A549 (cell line): ENCODE data around the gene SYT15. TPM values are rescaled to one million over a fixed set of nuclear protein-coding genes. Genes with fewer than 3 reads are reported as not detected.

Experiments
- ATAC-seq, 2 experiments: fragments of 200-7000 bp in 1 of 2; fragments of >200 bp in 1 of 2; cut with Nextera tagmentation in 1 of 2; cut with Tn5 transposase in 1 of 2; 3 replicates each; pipeline versions ENCODE4 v1.8.0 to v1.9.1; 2018 to 2020; ENCODE audit warnings: mild to moderate bottlenecking in 1 of 2, moderate library complexity in 1 of 2
- CTCF ChIA-PET: fragments of 300-600 bp; sonication (Branson Sonifier 250); formaldehyde crosslinking; extraction: SDS; loops from one replicate; lab custom pipeline; 2021; ENCODE audit warnings: antibody characterized with exemption, inconsistent platforms; lab: Yijun Ruan, JAX
- POLR2A ChIA-PET: fragments of 350-600 bp; formaldehyde crosslinking; extraction: SDS; loops from one replicate; lab custom pipeline; 2021; ENCODE audit warnings: antibody characterized with exemption, inconsistent platforms; lab: Yijun Ruan, JAX
- DNase-seq, 2 experiments: peaks; one replicate each; pipeline versions ENCODE4 v3.0.0 to v3.0.0-alpha.2; 2011 to 2016; ENCODE audit warnings: low read depth in 1 of 2, low spot score in 1 of 2
- FAIRE-seq: peaks from 2 replicates; lab custom pipeline; 2011; peaks lifted over from hg19 to GRCh38; lab: Jason Lieb, UNC
- H3K27ac ChIP-seq, 2 experiments: fragments of >200 bp; sonication (Bioruptor Twin); formaldehyde crosslinking; 3 replicates each; pipeline ENCODE4 v1.5.1; 2016 to 2017
- H3K4me1 ChIP-seq: fragments of >200 bp; sonication (Bioruptor Twin); formaldehyde crosslinking; 3 replicates; pipeline ENCODE4 v1.6.1; 2016
- H3K4me2 ChIP-seq: fragments of >200 bp; sonication (Bioruptor Twin); formaldehyde crosslinking; 3 replicates; pipeline ENCODE4 v1.6.1; 2016
- H3K4me3 ChIP-seq: fragments of >200 bp; sonication (Bioruptor Twin); formaldehyde crosslinking; 3 replicates; pipeline ENCODE4 v1.5.1; 2016
- H3K9me3 ChIP-seq: fragments of >200 bp; sonication (Bioruptor Twin); formaldehyde crosslinking; 3 replicates; pipeline ENCODE4 v1.6.1; 2016
- EHF ChIP-seq: fragments of 250-450 bp; sonication (Bioruptor Pico); IDR thresholded peaks from 2 replicates; pipeline ENCODE4 v1.5.0; 2020; ENCODE audit warnings: mild to moderate bottlenecking
- EP300 ChIP-seq, 2 experiments: fragments of >200 bp; sonication (Bioruptor Twin); formaldehyde crosslinking; IDR thresholded peaks; 2 replicates in 1 of 2; 3 replicates in 1 of 2; pipeline ENCODE4 v1.6.1; 2016 to 2017
- FOSB ChIP-seq: fragments of 250-450 bp; sonication (Bioruptor Pico); IDR thresholded peaks from 2 replicates; pipeline ENCODE4 v1.5.0; 2020; ENCODE audit warnings: mild to moderate bottlenecking, moderate library complexity
- FOSL2 ChIP-seq, 2 experiments: fragments of 450-650 bp in 1 of 2; fragments of >200 bp in 1 of 2; sonication (Bioruptor Twin) in 1 of 2; formaldehyde crosslinking; IDR thresholded peaks; 2 replicates each; pipeline versions ENCODE4 v1.5.0 to v1.6.1; 2016 to 2020; ENCODE audit warnings: mild to moderate bottlenecking in 1 of 2, moderate library complexity in 1 of 2
- FOXS1 ChIP-seq: fragments of 250-450 bp; sonication (Bioruptor Pico); IDR thresholded peaks from 2 replicates; pipeline ENCODE4 v1.5.0; 2020; ENCODE audit warnings: mild to moderate bottlenecking, moderate library complexity
- HDAC2 ChIP-seq: fragments of 200-600 bp; sonication (generic); IDR thresholded peaks from 2 replicates; pipeline ENCODE4 v1.6.1; 2016
- HOXA7 ChIP-seq: fragments of 250-450 bp; sonication (Bioruptor Pico); IDR thresholded peaks from 2 replicates; pipeline ENCODE4 v1.5.0; 2020; ENCODE audit warnings: mild to moderate bottlenecking, moderate library complexity
- HOXB13 ChIP-seq: fragments of 250-450 bp; sonication (Bioruptor Pico); IDR thresholded peaks from 2 replicates; pipeline ENCODE4 v1.5.0; 2020; ENCODE audit warnings: low read depth, mild to moderate bottlenecking, moderate library complexity
- HOXB5 ChIP-seq: fragments of 250-450 bp; sonication (Bioruptor Pico); IDR thresholded peaks from 2 replicates; pipeline ENCODE4 v1.5.0; 2020; ENCODE audit warnings: mild to moderate bottlenecking, moderate library complexity
- JUN ChIP-seq, 2 experiments: fragments of >200 bp; sonication (Bioruptor Twin); formaldehyde crosslinking; IDR thresholded peaks; 2 replicates in 1 of 2; 3 replicates in 1 of 2; pipeline ENCODE4 v1.6.1; 2016 to 2017
- JUNB ChIP-seq: fragments of >200 bp; sonication (Bioruptor Twin); formaldehyde crosslinking; IDR thresholded peaks from 2 replicates; pipeline ENCODE4 v1.6.1; 2016
- MAFK ChIP-seq: fragments of 450-650 bp; IDR thresholded peaks from 2 replicates; pipeline ENCODE4 v1.6.1; 2014; ENCODE audit not compliant: partially characterized antibody
- NFE2L2 ChIP-seq: fragments of 150-350 bp; conservative IDR thresholded peaks from 2 replicates; pipeline ENCODE4 v1.6.1; 2014; ENCODE audit warnings: low read length
- PHF8 ChIP-seq: fragments of 200-600 bp; sonication (generic); IDR thresholded peaks from 2 replicates; pipeline ENCODE4 v1.6.1; 2016; ENCODE audit warnings: low read depth, mild to moderate bottlenecking, antibody characterized with exemption, moderate library complexity, borderline replicate concordance
- POLR2AphosphoS2 ChIP-seq: conservative IDR thresholded peaks from 2 replicates; pipeline ENCODE4 v1.6.1; 2012; ENCODE audit warnings: low read length, improper control_type of control experiment, inconsistent platforms
- RAD21 ChIP-seq, 2 experiments: fragments of >200 bp in 1 of 2; sonication (Bioruptor Twin) in 1 of 2; formaldehyde crosslinking in 1 of 2; IDR thresholded peaks in 1 of 2; conservative IDR thresholded peaks in 1 of 2; 2 replicates in 1 of 2; 3 replicates in 1 of 2; pipeline ENCODE4 v1.6.1; 2012 to 2018; ENCODE audit warnings: inconsistent platforms in 1 of 2
- RARB ChIP-seq: fragments of 250-450 bp; sonication (Bioruptor Pico); IDR thresholded peaks from 2 replicates; pipeline ENCODE4 v1.8.0; 2021; ENCODE audit warnings: mild to moderate bottlenecking, moderate library complexity
- SMC3 ChIP-seq: fragments of >200 bp; sonication (Bioruptor Twin); formaldehyde crosslinking; IDR thresholded peaks from 3 replicates; pipeline ENCODE4 v1.6.1; 2018; ENCODE audit warnings: inconsistent platforms
- SREBF2 ChIP-seq: fragments of 450-650 bp; IDR thresholded peaks from 2 replicates; pipeline ENCODE4 v1.6.1; 2014; ENCODE audit warnings: mild to moderate bottlenecking, moderate library complexity
- TFCP2L1 ChIP-seq: fragments of 250-450 bp; sonication (Bioruptor Pico); IDR thresholded peaks from 2 replicates; pipeline ENCODE4 v1.5.0; 2021; ENCODE audit warnings: mild to moderate bottlenecking
- ZSCAN20 ChIP-seq: fragments of 250-450 bp; sonication (Bioruptor Pico); IDR thresholded peaks from 2 replicates; pipeline ENCODE4 v1.8.0; 2022; ENCODE audit warnings: mild to moderate bottlenecking, moderate library complexity
- WGBS: methylation state at CpG from one replicate; pipeline ENCODE4 v1.1.6; 2017; ENCODE audit errors: missing lambda C conversion rate; 5-methylcytosine and 5-hydroxymethylcytosine counted together
- polyA plus RNA-seq, 4 experiments: library from polyadenylated mRNA; depleted of rRNA in 3 of 4; stranded (reverse); fragments of >200 nt; fragmentation: RNase III in 1 of 4; extraction: RNeasy Plus Mini Kit Qiagen cat#74134 plus additional on column Dnase treatment in 1 of 4; gene quantifications; 2 replicates in 3 of 4; 3 replicates in 1 of 4; pipeline ENCODE4 v1.2.3, GENCODE V29; 2011 to 2017
- TF ChIP-seq, protein P1 (sequence below): fragments of >200 bp; sonication (Bioruptor Twin); formaldehyde crosslinking; IDR thresholded peaks from 3 replicates; pipeline ENCODE4 v1.6.1; 2016
- TF ChIP-seq, protein P2 (sequence below): fragments of 250-450 bp; sonication (Bioruptor Pico); IDR thresholded peaks from 2 replicates; pipeline ENCODE4 v1.5.0; 2020; ENCODE audit warnings: low read depth, mild to moderate bottlenecking, moderate library complexity
- TF ChIP-seq, protein P3 (sequence below): fragments of >200 bp; sonication (Bioruptor Twin); formaldehyde crosslinking; IDR thresholded peaks from 3 replicates; pipeline ENCODE4 v1.5.1; 2016
- TF ChIP-seq, protein P4 (sequence below): fragments of 250-450 bp; sonication (Bioruptor Pico); IDR thresholded peaks from 2 replicates; pipeline ENCODE4 v1.5.0; 2021; ENCODE audit warnings: mild to moderate bottlenecking, moderate library complexity, borderline replicate concordance
- TF ChIP-seq, protein P5 (sequence below): IDR thresholded peaks from 2 replicates; pipeline ENCODE4 v1.6.1; 2012

SYT15 gene
- polyA plus RNA-seq, 2 of the 4 experiments (the other 2 are of a cell fraction): 3.5 to 3.6 TPM

DNA sequence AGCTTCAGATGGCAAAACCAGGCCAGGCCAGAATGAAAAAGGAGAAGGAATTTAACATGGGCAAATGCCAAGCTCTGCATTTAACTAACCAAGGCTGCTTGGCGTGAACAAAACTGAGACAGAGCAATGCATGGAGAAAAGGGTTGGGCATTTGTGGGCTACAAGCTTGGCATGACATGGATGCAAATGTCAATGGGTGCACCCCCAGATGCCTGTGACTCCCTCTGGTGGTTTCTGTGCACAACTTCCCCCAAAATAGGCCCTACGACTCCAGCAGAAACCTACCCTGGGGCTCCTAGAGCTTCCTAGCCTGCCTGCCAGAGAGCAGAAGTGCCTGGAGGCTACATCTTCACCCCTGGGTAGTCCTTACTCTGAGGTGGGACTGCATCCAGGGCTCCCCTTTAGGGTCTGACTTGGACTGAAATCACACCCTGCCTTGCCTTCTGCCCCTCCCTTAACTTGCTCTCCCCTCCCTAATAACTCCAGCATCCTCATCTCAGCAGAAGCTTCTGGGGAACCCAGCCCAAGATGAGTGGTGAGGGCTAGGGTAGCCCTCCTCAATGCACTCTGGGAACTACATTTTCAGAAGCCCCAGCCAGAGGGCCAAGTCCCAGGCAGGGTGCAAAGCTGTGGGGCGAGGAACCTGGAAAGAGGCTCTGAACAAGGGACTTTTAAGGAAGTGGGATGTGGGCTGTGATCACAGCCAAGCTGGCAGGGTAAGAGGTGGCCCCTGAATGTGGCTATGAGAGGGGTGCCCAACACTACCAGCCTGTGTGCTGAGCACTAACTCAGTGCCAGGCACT, 33.7 kb upstream of the SYT15 start:
- CTCF ChIA-PET: interaction anchor here (0.8 to 9.2 kb wide), 14 partner anchors 8 to 1425 kb away, joined by 3 to 87 read pairs (median 4); partner anchors contain the start of gene GPRIN2
- peak; percentile 86 to 89 for DNase-seq

DNA sequence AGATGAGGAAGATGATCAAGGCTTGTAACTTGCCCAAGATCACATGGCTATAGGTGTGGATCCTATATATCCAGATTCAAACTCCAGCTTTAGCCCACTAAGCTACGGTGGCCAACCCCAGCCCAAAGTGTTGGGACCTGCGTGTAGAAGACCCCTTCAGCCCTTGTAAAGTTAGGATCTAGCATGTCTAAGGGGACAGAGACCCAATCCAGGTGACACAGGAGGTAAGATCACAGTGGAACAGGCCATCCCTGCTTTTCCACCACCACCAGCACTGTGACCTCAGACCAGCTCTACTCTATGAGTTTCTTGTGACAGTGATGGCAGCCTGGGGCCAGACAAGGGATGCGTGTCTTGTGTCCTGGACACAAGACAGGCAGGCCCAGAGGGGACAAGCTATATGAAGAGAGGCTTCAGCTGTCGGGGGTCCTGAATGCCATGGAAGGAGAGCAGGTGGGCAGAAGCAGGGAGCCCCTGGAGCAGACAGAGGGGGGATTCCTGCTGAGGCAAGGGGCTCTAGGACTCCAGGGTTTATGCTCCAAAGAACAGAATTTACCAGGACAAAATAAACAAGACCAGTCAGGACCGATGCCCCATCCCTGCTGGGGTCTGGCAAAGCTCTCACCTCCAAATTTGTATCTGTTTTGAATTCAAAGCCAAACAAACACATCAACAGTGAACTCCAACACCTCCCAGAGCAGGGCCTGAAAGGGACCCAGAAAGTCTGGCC, 32.9 kb upstream of the SYT15 start:
- POLR2A ChIA-PET: interaction anchor here (1.2 to 4.0 kb wide), 3 partner anchors 11 to 22 kb away, joined by 4 to 33 read pairs (median 7); partner anchors contain the start of gene GPRIN2
- DNase-seq: peak in 1 of 2 experiments; percentile 32
- Histone ChIP-seq H3K27ac (peak overlapping the region; percentile 89 to 97), H3K4me3 (no peak overlapping the region), H3K4me2 (0 out of 3 replicates have a peak overlapping the region, but pooled peaks have one; percentile 2), H3K9me3 (no peaks in the 10 kb centered on the region), H3K4me1 (peaks cover 92% of the 10 kb centered on the region)
- ATAC-seq: no peak
- CTCF ChIA-PET: interaction anchor here (0.8 to 9.2 kb wide), 6 partner anchors 8 to 318 kb away, joined by 3 to 87 read pairs (median 14); partner anchors contain the start of gene GPRIN2
- 85% methylated on average over 5 of the region's 5 CpGs for WGBS
- FAIRE-seq: no peak
- TF ChIP-seq PHF8 (no peak), ZSCAN20 (CRISPR knock-in tag) (no peak), HOXA7 (CRISPR knock-in tag) (peak; percentile 51; the same call in 1 of the 2 replicates), TFCP2L1 (CRISPR knock-in tag) (peak; percentile 35; the same call in 1 of the 2 replicates), EP300 (IDR thresholded peaks at IDR 0.05) (no peak)
- TF ChIP-seq, protein P1, sequence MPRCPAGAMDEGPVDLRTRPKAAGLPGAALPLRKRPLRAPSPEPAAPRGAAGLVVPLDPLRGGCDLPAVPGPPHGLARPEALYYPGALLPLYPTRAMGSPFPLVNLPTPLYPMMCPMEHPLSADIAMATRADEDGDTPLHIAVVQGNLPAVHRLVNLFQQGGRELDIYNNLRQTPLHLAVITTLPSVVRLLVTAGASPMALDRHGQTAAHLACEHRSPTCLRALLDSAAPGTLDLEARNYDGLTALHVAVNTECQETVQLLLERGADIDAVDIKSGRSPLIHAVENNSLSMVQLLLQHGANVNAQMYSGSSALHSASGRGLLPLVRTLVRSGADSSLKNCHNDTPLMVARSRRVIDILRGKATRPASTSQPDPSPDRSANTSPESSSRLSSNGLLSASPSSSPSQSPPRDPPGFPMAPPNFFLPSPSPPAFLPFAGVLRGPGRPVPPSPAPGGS: 0 out of 3 replicates have a peak, but pooled peaks have one; percentile 10
- TF ChIP-seq, protein P2, sequence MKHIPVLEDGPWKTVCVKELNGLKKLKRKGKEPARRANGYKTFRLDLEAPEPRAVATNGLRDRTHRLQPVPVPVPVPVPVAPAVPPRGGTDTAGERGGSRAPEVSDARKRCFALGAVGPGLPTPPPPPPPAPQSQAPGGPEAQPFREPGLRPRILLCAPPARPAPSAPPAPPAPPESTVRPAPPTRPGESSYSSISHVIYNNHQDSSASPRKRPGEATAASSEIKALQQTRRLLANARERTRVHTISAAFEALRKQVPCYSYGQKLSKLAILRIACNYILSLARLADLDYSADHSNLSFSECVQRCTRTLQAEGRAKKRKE (CRISPR knock-in tag): 0 out of 2 replicates have a peak, but pooled peaks have one; percentile 35

More for the DNA sequence above, 33.7 kb upstream of the SYT15 start:
- peak; percentile 88 for TF ChIP-seq HOXB13 (CRISPR knock-in tag)
- TF ChIP-seq POLR2AphosphoS2: peak; percentile 68
- TF ChIP-seq HOXA7 (CRISPR knock-in tag): peak; percentile 92; the same call in 1 of the 2 replicates
- TF ChIP-seq, protein P2 (CRISPR knock-in tag): peak; percentile 92
- TF ChIP-seq ZSCAN20 (CRISPR knock-in tag): no peak
- TF ChIP-seq JUN (IDR thresholded peaks at IDR 0.05): peak; percentile 50 to 76; a peak in 3 of 5 replicates
- no peak for TF ChIP-seq JUNB
- no peak for TF ChIP-seq HDAC2
- no peak for TF ChIP-seq RARB (CRISPR knock-in tag)
- TF ChIP-seq, protein P3, sequence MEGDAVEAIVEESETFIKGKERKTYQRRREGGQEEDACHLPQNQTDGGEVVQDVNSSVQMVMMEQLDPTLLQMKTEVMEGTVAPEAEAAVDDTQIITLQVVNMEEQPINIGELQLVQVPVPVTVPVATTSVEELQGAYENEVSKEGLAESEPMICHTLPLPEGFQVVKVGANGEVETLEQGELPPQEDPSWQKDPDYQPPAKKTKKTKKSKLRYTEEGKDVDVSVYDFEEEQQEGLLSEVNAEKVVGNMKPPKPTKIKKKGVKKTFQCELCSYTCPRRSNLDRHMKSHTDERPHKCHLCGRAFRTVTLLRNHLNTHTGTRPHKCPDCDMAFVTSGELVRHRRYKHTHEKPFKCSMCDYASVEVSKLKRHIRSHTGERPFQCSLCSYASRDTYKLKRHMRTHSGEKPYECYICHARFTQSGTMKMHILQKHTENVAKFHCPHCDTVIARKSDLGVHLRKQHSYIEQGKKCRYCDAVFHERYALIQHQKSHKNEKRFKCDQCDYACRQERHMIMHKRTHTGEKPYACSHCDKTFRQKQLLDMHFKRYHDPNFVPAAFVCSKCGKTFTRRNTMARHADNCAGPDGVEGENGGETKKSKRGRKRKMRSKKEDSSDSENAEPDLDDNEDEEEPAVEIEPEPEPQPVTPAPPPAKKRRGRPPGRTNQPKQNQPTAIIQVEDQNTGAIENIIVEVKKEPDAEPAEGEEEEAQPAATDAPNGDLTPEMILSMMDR: peak; percentile 64
- TF ChIP-seq, protein P4, sequence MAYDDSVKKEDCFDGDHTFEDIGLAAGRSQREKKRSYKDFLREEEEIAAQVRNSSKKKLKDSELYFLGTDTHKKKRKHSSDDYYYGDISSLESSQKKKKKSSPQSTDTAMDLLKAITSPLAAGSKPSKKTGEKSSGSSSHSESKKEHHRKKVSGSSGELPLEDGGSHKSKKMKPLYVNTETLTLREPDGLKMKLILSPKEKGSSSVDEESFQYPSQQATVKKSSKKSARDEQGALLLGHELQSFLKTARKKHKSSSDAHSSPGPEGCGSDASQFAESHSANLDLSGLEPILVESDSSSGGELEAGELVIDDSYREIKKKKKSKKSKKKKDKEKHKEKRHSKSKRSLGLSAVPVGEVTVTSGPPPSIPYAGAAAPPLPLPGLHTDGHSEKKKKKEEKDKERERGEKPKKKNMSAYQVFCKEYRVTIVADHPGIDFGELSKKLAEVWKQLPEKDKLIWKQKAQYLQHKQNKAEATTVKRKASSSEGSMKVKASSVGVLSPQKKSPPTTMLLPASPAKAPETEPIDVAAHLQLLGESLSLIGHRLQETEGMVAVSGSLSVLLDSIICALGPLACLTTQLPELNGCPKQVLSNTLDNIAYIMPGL: peak; percentile 13; the same call in 1 of the 2 replicates
- TF ChIP-seq, protein P5, sequence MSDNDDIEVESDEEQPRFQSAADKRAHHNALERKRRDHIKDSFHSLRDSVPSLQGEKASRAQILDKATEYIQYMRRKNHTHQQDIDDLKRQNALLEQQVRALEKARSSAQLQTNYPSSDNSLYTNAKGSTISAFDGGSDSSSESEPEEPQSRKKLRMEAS: no peak
- peak; percentile 78 for TF ChIP-seq EHF
- 0 out of 2 replicates have a peak, but pooled peaks have one; percentile 71 for TF ChIP-seq FOSB (CRISPR knock-in tag)
- TF ChIP-seq HOXB5 (CRISPR knock-in tag): peak; percentile 28; the same call in 1 of the 2 replicates
- no peak for TF ChIP-seq NFE2L2
- peak in 1 of 2 experiments; percentile 70; a peak in 3 of 5 replicates for TF ChIP-seq RAD21 (conservative IDR thresholded peaks at IDR 0.05 in 1 of 2, IDR thresholded peaks at IDR 0.05 in 1 of 2)
- TF ChIP-seq FOXS1 (CRISPR knock-in tag): peak; percentile 36; the same call in 1 of the 2 replicates
- peak; percentile 78 for TF ChIP-seq SMC3
- no peak for TF ChIP-seq SREBF2
- no peak for TF ChIP-seq MAFK
- no peak for TF ChIP-seq FOSL2 (IDR thresholded peaks at IDR 0.05)
- TF ChIP-seq FOSL2 (CRISPR knock-in tag; IDR thresholded peaks at IDR 0.05): peak; percentile 9; the same call in 1 of the 2 replicates
- POLR2A ChIA-PET: interaction anchor here (1.0 to 4.0 kb wide), 6 partner anchors 10 to 21 kb away, joined by 3 to 33 read pairs (median 4); partner anchors contain the start of gene GPRIN2
- 0 out of 3 replicates have a peak overlapping the region, but pooled peaks have one; percentile 84 for H3K4me2 ChIP-seq
- ATAC-seq (peak; percentile 9 to 22; a peak in 4 of 6 replicates), FAIRE-seq (no peak)
- no peak overlapping the region for H3K4me3 ChIP-seq
- H3K27ac ChIP-seq: peak overlapping the region; percentile 89 to 97
- no peaks in the 10 kb centered on the region for H3K9me3 ChIP-seq
- peaks cover 92% of the 10 kb centered on the region for H3K4me1 ChIP-seq
- WGBS: 75% methylated on average over 3 of the region's 3 CpGs
